Gastroesophageal sphincter (tissue), 4 donors: ENCODE results near the gene FTSJ1. TPM values are rescaled to one million over a fixed set of nuclear protein-coding genes. Genes with fewer than 3 reads are reported as not detected.
A peak's percentile ranks its signal among the peaks of the same experiment; 100 is the strongest.

Experiments
- ATAC-seq: fragments of 150-250 bp; one replicate; pipeline ENCODE4 v1.9.1; 2016; ENCODE audit warnings: mild to moderate bottlenecking, moderate library complexity
- H3K27ac ChIP-seq, 4 donors: fragments of 200-600 bp; sonication (generic) in 3 of 4; 1 replicate in 3 of 4; 2 replicates in 1 of 4; pipeline ENCODE4 v1.5.1; 2016 to 2019
- H3K27me3 ChIP-seq: fragments of 200-600 bp; sonication (generic); one replicate; pipeline ENCODE4 v1.5.1; 2019
- H3K36me3 ChIP-seq, 2 donors: fragments of 200-600 bp; sonication (generic); one replicate each; pipeline ENCODE4 v1.5.1; 2019; ENCODE audit warnings: control low read depth in 1 of 2
- H3K4me1 ChIP-seq, 3 donors: fragments of 200-600 bp; sonication (generic); 1 replicate in 2 of 3; 2 replicates in 1 of 3; pipeline ENCODE4 v1.5.1; 2016 to 2019; ENCODE audit warnings: control low read depth in 2 of 3
- H3K4me3 ChIP-seq, 2 donors: fragments of 200-600 bp; sonication (generic); one replicate each; pipeline ENCODE4 v1.5.1; 2019; ENCODE audit warnings: mild to moderate bottlenecking in 1 of 2, moderate library complexity in 1 of 2
- H3K9me3 ChIP-seq, 3 donors: fragments of 200-600 bp; sonication (generic); one replicate each; pipeline ENCODE4 v1.5.1; 2017 to 2019; ENCODE audit warnings: control low read depth in 2 of 3
- EP300 ChIP-seq: sonication (generic); formaldehyde crosslinking; IDR thresholded peaks from one replicate; pipeline ENCODE4 v1.6.1; 2017; ENCODE audit warnings: antibody characterized with exemption, mild to moderate bottlenecking
- POLR2A ChIP-seq, 2 donors: fragments of 450-650 bp; IDR thresholded peaks; one replicate each; pipeline ENCODE4 v1.6.1; 2017; ENCODE audit warnings: antibody characterized with exemption in 2 of 2, mild to moderate bottlenecking in 2 of 2, moderate library complexity in 1 of 2
- POLR2AphosphoS5 ChIP-seq: sonication (generic); formaldehyde crosslinking; IDR thresholded peaks from one replicate; pipeline ENCODE4 v1.6.1; 2017; ENCODE audit warnings: antibody characterized with exemption
- WGBS, 2 donors: methylation state at CpG; one replicate each; pipeline ENCODE4 v1.1.5; 2018; ENCODE audit warnings: low coverage in 1 of 2; 5-methylcytosine and 5-hydroxymethylcytosine counted together
- total RNA-seq, 4 donors: library from RNA; depleted of rRNA; stranded (reverse); fragments of >200 nt; gene quantifications; one replicate each; pipeline ENCODE4 v1.1.0, GENCODE V29; 2016
- TF ChIP-seq, protein P1 (sequence below), 4 experiments: fragments of 200-600 bp in 2 of 4; fragments of 450-650 bp in 2 of 4; sonication (generic) in 1 of 4; IDR thresholded peaks; one replicate each; pipeline ENCODE4 v1.5.1; 2017 to 2019; ENCODE audit warnings: antibody characterized with exemption in 4 of 4, mild to moderate bottlenecking in 2 of 4, moderate library complexity in 2 of 4

The FTSJ1 gene
- total RNA-seq, 4 donors from 2014 or later, result 31.1 to 43.0 (median 38.9) TPM

DNA sequence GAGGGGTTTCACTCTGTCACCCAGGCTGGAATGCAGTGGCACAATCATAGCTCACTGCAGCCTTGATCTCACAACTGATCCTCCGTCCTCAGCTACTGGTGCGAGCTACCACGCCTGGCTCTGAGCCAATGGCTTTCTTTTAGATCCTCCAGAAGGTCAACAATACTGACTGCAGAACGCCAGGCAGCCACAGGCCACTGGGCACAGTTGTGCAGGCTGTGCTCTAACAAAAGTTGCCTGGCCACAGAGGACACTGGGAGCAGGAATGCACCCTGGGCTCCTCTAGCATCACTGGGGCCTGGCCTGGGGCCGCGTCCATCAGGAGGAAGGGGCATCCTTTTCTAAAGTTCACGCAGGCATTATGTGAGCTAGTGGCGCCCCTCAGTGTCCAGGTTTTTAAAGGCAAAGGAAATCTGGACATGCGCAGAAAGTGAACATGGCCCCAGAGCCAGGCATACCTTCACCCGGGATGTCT, 17.9 kb downstream of the FTSJ1 start:
- ATAC-seq, result no peak
- no peaks in the 10 kb centered on the region for H3K9me3 ChIP-seq
- no peak overlapping the region for H3K4me3 ChIP-seq
- no peaks in the 10 kb centered on the region for H3K27me3 ChIP-seq
- H3K4me1 ChIP-seq, result no peaks in the 10 kb centered on the region
- no peak overlapping the region for H3K27ac ChIP-seq
- WGBS, 2 donors, result 22% methylated on average over 3 of the region's 10 CpGs; no CpG with 5 or more reads in 1 of the 2 donors
- TF ChIP-seq EP300, result no peak
- no peak for TF ChIP-seq POLR2A (IDR thresholded peaks at IDR 0.05)
- TF ChIP-seq, protein P1, sequence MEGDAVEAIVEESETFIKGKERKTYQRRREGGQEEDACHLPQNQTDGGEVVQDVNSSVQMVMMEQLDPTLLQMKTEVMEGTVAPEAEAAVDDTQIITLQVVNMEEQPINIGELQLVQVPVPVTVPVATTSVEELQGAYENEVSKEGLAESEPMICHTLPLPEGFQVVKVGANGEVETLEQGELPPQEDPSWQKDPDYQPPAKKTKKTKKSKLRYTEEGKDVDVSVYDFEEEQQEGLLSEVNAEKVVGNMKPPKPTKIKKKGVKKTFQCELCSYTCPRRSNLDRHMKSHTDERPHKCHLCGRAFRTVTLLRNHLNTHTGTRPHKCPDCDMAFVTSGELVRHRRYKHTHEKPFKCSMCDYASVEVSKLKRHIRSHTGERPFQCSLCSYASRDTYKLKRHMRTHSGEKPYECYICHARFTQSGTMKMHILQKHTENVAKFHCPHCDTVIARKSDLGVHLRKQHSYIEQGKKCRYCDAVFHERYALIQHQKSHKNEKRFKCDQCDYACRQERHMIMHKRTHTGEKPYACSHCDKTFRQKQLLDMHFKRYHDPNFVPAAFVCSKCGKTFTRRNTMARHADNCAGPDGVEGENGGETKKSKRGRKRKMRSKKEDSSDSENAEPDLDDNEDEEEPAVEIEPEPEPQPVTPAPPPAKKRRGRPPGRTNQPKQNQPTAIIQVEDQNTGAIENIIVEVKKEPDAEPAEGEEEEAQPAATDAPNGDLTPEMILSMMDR (IDR thresholded peaks at IDR 0.05), result peak in 1 of 4 experiments; percentile 24
- no peaks in the 10 kb centered on the region for H3K36me3 ChIP-seq

DNA sequence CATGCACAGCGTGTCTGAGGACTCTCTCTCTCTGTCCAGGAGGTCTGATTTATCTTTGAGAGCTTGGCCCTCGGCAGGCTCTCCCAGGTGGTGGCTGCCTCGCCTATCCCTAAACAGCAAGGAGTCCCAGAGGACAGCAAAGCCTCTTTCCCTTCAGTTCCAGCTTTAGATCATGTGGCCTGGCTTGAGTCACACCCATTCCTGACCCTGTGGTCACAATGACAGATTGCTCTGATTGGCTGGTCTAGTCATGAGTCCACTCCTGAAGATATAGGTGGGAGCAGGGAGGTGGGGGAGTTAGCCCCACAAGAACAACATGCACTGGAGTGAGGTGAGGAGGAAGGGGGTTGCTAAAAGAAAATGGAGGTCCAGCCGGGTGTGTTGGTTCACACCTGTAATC, 20.7 kb downstream of the FTSJ1 start:
- Histone ChIP-seq H3K36me3 (no peaks in the 10 kb centered on the region), H3K27me3 (no peaks in the 10 kb centered on the region), H3K4me3 (no peak overlapping the region), H3K27ac (no peak overlapping the region), H3K9me3 (no peaks in the 10 kb centered on the region), H3K4me1 (no peaks in the 10 kb centered on the region)
- ATAC-seq, result no peak
- TF ChIP-seq, protein P1 (IDR thresholded peaks at IDR 0.05), result no peak
- TF ChIP-seq POLR2A (IDR thresholded peaks at IDR 0.05) (no peak), EP300 (no peak), POLR2AphosphoS5 (no peak)
- 86 to 100% methylated on average over 1 of the region's 4 CpGs for WGBS, 2 donors

DNA sequence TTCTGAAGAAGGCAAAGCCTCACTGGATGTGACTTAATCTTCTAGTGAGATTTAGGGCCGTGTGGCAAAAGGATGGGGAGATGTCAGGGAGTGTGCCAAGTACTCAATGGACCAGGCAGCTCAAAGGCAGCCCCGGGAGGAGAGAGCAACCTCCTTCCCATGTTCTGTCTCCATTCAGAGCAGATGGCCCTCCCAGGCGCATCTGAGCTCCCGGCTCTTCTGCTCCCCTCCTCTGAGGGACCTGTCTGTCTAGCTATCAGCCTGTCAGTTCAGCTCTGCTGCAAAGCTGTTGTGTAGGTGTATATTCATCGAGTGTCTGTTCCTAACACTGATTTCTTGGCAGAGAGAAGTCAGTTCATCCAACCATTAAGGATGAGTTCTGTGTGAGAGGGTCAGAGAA, 21.9 kb downstream of the FTSJ1 start:
- 20 to 71% methylated on average over 1 to 5 of the region's 5 CpGs for WGBS, 2 donors
- Histone ChIP-seq H3K27me3 (no peaks in the 10 kb centered on the region), H3K36me3 (no peaks in the 10 kb centered on the region), H3K27ac (no peak overlapping the region), H3K4me3 (no peak overlapping the region), H3K4me1 (no peaks in the 10 kb centered on the region), H3K9me3 (no peaks in the 10 kb centered on the region)
- ATAC-seq, result no peak
- TF ChIP-seq POLR2AphosphoS5 (no peak), EP300 (no peak), POLR2A (IDR thresholded peaks at IDR 0.05) (no peak)
- TF ChIP-seq, protein P1 (IDR thresholded peaks at IDR 0.05), result no peak

DNA sequence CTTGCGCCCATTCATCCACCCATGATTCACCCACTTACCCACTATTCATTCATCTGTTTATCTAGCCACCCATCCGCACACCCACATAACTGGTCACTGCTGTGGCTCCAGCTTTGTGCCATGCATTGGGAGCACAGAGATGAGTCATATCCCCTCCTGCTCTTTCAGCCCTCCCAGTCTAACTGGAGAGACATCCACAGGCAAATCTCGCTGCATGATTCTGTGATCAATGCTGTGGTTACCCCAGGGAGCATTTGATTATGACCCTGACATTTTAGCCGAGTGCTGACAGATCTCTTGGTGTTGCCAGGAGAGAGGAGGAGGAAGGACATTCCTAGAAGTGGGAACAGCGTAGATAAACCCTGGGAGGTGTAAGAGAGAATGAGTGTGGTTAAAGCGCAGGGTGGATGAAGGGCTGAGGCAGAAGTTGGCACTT, 22.4 kb downstream of the FTSJ1 start:
- TF ChIP-seq POLR2AphosphoS5 (no peak), POLR2A (IDR thresholded peaks at IDR 0.05) (no peak), EP300 (no peak)
- TF ChIP-seq, protein P1 (IDR thresholded peaks at IDR 0.05), result no peak
- 67 to 70% methylated on average over 2 of the region's 6 CpGs for WGBS, 2 donors
- no peaks in the 10 kb centered on the region for H3K27me3 ChIP-seq

DNA sequence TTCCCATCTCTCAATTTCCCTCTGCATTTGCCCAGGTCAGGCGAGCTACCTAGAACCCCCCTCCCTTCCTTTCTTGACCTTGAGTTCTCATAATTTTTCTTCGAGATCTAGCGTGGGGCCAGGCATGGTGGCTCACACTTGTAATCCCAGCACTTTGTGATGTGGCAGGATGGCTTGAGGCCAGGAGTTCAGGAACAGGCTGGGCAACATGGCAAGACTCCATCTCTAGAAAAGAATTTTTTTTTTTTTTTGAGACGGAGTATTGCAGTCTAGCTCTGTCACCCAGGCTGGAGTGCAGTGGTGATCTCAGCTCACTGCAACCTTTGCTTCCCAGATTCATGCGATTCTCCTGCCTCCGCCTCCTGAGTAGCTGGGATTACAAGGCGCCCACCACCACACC, 28.3 kb downstream of the FTSJ1 start:
- ATAC-seq, result no peak
- TF ChIP-seq POLR2AphosphoS5 (no peak), EP300 (no peak), POLR2A (IDR thresholded peaks at IDR 0.05) (no peak)
- TF ChIP-seq, protein P1 (IDR thresholded peaks at IDR 0.05), result no peak
- no peaks in the 10 kb centered on the region for H3K36me3 ChIP-seq
- WGBS, 2 donors, result 65 to 67% methylated on average over 7 of the region's 7 CpGs
- no peaks in the 10 kb centered on the region for H3K9me3 ChIP-seq
- H3K4me1 ChIP-seq, result peaks cover 0 to under 1% (median 0%) of the 10 kb centered on the region in 3 donors
- H3K4me3 ChIP-seq, result no peak overlapping the region
- no peaks in the 10 kb centered on the region for H3K27me3 ChIP-seq
- H3K27ac ChIP-seq, result no peak overlapping the region

More for the DNA sequence above, 22.4 kb downstream of the FTSJ1 start:
- H3K27ac ChIP-seq, result no peak overlapping the region
- H3K4me1 ChIP-seq, result no peaks in the 10 kb centered on the region
- H3K4me3 ChIP-seq, result no peak overlapping the region
- ATAC-seq, result no peak
- no peaks in the 10 kb centered on the region for H3K9me3 ChIP-seq
- no peaks in the 10 kb centered on the region for H3K36me3 ChIP-seq
